ENCODE measurements around the gene ARPC1A.

DNA sequence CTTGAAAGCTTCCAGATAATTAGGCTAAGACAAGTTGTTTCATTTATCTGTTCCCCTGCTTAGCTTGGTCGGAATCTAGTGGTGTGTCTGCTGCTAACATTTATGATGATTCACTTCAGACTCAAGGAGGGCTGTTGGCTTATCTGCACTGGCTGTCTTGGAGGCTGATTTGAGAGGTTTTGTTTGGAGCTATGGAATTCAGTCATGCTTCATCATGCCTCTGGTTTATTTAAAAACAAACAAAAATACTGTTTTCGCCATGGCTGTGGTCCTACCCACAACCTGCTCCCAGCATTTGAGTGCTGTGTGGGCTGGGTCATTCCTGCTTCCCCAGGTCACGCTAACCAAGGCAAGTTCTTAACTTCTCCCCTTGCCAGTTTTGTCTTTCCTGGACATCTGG is 37.1 kb downstream of the ARPC1A start:
- TF ChIP-seq, protein P1, sequence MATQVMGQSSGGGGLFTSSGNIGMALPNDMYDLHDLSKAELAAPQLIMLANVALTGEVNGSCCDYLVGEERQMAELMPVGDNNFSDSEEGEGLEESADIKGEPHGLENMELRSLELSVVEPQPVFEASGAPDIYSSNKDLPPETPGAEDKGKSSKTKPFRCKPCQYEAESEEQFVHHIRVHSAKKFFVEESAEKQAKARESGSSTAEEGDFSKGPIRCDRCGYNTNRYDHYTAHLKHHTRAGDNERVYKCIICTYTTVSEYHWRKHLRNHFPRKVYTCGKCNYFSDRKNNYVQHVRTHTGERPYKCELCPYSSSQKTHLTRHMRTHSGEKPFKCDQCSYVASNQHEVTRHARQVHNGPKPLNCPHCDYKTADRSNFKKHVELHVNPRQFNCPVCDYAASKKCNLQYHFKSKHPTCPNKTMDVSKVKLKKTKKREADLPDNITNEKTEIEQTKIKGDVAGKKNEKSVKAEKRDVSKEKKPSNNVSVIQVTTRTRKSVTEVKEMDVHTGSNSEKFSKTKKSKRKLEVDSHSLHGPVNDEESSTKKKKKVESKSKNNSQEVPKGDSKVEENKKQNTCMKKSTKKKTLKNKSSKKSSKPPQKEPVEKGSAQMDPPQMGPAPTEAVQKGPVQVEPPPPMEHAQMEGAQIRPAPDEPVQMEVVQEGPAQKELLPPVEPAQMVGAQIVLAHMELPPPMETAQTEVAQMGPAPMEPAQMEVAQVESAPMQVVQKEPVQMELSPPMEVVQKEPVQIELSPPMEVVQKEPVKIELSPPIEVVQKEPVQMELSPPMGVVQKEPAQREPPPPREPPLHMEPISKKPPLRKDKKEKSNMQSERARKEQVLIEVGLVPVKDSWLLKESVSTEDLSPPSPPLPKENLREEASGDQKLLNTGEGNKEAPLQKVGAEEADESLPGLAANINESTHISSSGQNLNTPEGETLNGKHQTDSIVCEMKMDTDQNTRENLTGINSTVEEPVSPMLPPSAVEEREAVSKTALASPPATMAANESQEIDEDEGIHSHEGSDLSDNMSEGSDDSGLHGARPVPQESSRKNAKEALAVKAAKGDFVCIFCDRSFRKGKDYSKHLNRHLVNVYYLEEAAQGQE (IDR thresholded peaks at IDR 0.05; ENCODE audit: borderline replicate concordance): no peak
- TF ChIP-seq, protein P2, sequence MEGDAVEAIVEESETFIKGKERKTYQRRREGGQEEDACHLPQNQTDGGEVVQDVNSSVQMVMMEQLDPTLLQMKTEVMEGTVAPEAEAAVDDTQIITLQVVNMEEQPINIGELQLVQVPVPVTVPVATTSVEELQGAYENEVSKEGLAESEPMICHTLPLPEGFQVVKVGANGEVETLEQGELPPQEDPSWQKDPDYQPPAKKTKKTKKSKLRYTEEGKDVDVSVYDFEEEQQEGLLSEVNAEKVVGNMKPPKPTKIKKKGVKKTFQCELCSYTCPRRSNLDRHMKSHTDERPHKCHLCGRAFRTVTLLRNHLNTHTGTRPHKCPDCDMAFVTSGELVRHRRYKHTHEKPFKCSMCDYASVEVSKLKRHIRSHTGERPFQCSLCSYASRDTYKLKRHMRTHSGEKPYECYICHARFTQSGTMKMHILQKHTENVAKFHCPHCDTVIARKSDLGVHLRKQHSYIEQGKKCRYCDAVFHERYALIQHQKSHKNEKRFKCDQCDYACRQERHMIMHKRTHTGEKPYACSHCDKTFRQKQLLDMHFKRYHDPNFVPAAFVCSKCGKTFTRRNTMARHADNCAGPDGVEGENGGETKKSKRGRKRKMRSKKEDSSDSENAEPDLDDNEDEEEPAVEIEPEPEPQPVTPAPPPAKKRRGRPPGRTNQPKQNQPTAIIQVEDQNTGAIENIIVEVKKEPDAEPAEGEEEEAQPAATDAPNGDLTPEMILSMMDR (IDR thresholded peaks at IDR 0.05; ENCODE audit: poor library complexity, severe bottlenecking): no peak
- no peak for TF ChIP-seq RAD21 (conservative IDR thresholded peaks at IDR 0.05)
- TF ChIP-seq MXI1 (conservative IDR thresholded peaks at IDR 0.05; ENCODE audit: poor library complexity, severe bottlenecking): no peak
- TF ChIP-seq EP300 (conservative IDR thresholded peaks at IDR 0.05; ENCODE audit: poor library complexity, severe bottlenecking): no peak
- TF ChIP-seq EZH2 (IDR thresholded peaks at IDR 0.05; ENCODE audit: borderline replicate concordance, insufficient read depth, low read length, poor library complexity, severe bottlenecking): no peak
- no peak for TF ChIP-seq POLR2AphosphoS5 (IDR thresholded peaks at IDR 0.05)
- no peak for TF ChIP-seq TAF1 (IDR thresholded peaks at IDR 0.05; ENCODE audit: low read depth)
- TF ChIP-seq SMC3 (conservative IDR thresholded peaks at IDR 0.05; ENCODE audit: poor library complexity): no peak

All from neural cell (in vitro differentiated cells).